Activated T-helper 9 cell treated with anti-CD3 and anti-CD28 coated beads, Interleukin-2, amount 50 U/mL, for 16 hours (primary cell): ENCODE data around the gene LGALS9B.
"Not testable (repeated sequence)": the region's sequence is repeated elsewhere in the genome, so short reads cannot be mapped to it uniquely, and the experiment has no call there.

Experiments used
- DNase-seq: peaks from one replicate; pipeline ENCODE4 v3.0.0-alpha.2; 2020; ENCODE audit warnings: low read depth

LGALS9B gene

DNA sequence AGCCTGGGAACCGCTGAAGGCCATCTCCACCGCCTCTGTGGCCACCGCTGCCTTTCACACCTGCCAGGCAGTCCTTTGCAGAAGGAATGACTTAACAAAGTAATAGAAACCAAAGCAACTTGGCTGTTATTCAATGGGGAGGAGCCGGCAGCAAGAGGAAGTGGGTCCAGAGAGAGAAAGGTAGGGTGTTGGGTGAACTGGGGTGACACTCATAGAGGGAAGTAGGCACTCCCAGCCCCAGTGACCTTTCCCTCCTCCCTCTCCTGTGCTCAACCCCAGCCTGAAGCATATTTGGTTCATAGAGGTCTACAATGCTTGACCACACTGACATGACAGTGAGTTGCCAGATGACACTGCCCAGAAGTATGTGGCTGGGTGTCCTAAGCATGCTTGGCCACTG, at the start of gene LGALS9B:
Gene LGALS9B (minus strand): TSS at position 93 of the 400 bp plus-strand sequence. CDS start 69 bp downstream, at position 24.
- DNase-seq: not testable (repeated sequence)

DNA sequence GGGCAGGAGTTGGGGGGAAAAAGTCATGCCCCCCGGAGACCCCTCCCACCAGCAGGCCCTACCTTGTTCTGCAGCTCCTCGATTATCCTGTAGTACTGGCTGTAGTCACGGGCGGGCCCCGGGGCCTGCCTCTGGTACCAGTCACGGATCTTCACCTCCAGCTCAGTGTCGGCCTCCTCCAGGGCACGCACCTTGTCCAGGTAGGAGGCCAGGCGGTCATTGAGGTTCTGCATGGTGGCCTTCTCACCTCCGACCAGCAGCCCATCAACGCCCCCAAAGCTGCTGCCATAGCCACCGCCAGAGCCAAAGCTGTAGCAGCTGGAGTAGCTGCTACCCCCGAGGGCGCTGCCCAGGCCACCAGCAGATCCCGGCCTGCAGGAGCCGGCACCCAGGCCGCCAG, 49.6 kb upstream of the LGALS9B start:
- not testable (repeated sequence) for DNase-seq

DNA sequence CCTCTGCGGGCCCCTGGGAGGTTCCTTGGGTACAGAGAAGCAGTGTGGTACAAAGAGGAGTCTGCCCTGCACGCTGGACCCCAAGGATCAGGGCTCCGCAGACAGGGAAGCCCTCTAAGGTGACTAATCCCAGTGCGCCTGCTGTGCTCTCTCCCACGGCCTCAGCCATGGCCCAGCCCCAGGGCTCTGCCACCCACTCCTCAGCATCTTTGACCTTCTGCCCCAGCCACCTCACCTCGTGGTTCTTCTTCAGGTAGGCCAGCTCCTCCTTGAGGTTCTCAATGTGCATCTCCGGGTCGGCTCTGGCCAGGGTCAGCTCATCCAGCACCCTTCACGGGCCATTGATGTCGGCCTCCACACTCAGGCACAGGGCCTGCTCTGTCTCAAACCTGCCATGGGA, 47.8 kb upstream of the LGALS9B start:
- not testable (repeated sequence) for DNase-seq

DNA sequence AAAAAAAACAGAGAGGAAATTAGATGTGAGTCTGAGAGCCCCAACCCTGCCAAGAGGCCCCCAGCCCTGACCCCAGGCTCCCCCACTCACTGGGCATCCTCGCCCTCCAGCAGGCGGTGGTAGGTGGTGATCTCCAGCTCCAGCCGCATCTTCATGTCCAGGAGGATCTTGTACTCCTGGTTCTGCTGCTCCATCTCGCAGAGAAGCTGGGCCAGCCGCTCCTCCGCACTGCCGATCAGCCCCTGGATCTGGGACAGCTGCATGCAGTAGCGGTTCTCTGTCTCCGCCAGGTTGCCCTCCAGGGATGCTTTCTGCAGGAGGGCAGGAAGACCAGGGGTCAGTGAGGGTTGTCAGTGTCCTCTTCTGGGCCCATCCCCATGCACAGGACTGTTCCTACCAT, 46.2 kb upstream of the LGALS9B start:
- not testable (repeated sequence) for DNase-seq

DNA sequence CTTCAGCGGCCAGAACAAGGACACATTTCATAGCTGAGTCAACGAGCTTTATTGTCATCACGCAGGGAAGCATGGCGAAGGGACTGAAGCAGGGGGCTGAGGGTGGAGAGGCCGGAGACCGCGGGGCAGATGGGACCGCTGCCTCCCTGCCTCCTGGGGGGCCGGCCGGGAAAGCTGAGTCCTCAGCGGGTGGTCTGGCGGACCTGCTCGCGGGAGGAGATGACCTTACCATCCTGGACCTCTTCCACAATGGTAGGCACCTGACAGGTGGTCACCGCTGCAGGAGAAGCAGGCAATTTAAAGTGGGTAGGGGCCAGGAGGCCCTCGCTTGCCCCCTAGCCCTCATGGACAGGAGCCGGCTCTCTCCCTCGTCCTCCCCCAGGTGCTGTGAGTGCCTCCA, 45.0 kb upstream of the LGALS9B start:
- DNase-seq: not testable (repeated sequence)

DNA sequence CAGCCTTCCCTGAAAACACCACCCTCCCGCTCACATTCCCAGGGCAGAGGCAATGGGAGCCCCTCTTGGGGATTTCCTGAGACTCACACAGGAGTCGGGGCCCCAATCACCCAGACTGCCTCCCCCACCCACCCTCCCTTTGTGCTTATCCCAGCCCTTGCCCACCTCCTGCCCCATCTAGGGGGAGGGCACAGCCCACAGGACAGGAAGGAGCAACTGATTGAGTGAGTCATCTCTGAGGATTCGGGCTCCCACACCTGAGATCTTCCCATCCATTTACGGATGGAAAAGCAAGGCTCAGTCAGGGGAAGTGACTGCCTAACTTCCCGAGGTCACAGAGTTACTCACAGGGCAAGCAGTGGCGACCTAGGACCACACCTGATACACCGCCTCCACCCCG, 44.4 kb upstream of the LGALS9B start:
- not testable (repeated sequence) for DNase-seq

DNA sequence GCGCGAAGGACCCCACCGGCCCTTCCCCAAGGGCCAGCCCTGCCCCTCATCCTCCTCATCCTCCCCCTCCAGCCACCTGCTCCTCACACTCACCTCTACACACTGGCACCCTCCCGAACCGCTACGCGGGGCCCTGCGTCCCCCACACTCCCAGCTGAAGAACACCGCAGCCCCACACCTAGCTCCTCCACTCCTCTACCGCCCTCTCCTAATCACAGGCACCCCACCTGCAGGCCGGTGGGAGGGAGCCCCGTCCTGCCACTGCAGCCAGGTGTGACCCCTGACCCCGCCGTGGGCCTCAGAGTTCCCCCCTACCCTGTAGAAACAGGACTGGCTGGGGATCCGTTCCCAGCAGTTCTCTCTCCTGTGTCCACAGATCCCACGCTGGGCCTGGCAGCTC, 38.0 kb upstream of the LGALS9B start:
- DNase-seq: not testable (repeated sequence)

DNA sequence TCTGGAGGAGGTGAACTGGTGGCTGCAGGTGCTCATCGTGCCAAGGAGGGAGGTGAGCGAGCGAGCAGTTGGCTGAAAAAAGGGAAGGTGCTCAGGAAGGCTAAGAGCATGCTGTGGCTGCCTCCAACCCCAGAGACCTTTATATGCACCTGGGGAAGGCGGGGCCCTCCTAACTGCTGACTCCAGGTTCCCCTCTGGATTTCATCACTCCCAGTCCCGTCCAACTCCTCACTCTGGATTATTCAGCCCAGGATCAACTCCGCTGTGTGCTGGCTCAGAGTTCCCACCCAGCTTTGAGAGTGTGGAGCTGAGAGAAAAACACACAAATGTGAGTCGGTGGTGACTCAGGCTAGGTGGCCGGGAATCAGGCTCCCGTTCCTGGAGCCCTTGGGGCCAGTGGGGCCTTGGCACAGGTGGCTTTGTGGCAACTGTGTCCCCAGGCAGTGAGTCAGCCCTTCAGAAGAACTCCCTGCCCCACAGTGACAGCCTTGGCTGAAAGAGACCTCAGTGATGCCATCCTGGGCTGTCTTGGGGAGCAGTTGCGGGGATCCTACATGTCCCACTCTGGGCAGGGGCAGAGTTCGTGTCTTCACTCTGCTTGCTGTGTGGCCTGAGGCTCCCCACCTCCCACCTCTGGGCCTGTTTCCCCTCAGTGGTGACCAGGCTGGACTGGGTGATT, 37.2 kb upstream of the LGALS9B start:
- DNase-seq: not testable (repeated sequence)

DNA sequence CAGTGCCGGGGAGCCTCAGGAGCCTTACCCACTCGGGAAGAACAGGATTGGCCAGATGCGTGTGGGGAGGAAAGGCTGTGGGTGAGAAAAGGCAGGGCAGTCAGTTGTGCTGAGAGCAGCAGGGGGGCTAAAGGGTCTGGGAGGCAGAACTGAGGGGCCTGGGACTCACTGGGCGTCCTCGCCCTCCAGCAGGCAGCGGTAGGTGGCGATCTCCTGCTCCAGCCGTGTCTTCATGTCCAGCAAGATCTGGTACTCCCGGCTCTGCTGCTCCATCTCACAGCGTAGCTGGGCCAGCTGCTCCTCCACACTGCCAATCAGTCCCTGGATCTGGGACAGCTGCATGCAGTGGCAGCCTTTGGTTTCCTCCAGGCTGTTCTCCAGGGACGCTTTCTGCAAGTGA, 34.6 kb upstream of the LGALS9B start:
- not testable (repeated sequence) for DNase-seq

DNA sequence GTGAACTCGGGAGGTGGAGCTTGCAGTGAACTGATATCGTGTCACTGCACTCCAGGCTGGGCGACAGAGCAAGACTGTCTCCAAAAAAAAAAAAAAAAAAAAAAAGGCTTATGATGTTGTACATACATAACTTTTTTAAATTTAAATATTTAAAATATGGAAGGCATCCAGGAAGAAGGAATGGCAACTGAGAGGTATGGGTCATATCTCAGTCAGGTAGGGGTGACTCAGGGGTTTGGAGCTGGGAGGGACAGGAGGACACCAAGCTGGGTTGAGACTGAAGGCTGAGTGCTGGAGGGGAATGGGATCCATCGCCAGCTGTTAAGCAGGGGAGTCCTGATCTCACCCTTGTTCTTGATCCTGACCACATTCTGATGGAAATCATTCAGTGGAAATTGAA, 33.0 kb upstream of the LGALS9B start:
- not testable (repeated sequence) for DNase-seq

DNA sequence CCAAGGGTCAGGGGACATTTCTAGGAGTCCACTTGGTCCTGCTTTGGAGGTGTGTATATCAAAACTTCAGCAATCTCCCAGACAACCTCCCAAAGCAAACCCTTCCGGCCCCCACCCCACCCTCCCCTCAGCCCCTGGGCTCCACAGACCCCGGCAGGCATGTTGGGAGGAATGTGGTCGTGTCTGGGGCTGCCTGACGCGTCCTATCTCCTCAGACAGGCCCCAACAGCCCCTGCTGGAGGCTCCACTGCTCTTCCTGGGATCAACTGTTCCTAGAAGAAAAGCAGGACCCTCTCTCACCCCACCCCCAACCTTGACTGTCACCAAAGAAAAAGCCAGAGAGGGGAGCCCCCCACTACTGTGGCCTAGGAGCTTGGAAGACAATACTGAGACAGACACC, 28.1 kb upstream of the LGALS9B start:
- not testable (repeated sequence) for DNase-seq

DNA sequence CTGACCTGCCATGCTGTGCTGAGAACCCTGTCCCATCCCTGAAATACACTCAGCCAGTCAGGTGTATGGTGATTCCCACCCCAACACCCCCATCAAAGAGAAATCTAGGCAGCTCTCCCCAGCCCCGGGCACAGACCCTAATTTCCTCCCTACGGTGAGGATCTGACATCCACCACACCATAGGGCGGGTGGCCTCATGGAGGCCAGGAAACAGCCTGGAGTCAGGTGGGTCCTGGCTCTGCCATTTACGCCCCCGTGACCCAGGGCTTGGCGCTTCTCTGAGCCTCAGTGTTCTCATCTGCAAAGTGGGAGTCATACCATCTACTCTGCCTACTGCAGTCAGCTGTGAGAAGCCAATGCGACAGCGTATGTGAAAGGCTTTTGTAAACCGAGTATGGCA, 27.4 kb upstream of the LGALS9B start:
- DNase-seq: not testable (repeated sequence)

DNA sequence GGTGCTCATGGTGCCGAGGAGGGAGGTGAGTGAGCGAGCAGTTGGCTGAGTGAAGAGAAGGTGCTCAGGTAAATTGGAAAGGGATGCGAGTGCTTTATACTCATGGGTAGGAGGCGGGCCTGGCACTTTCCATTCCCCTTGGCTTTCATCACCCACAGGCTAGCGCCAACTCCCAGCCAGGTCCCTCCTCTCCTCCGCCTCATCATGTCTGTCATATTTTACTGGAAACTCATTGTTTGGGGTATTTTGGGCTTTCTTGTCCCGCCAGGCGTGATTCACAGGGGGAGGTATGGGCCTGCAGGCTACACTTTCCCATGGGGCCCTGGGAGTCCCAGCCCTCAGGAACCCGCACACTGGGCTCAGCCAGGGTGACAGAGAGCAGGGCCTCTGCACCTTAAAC, 26.8 kb upstream of the LGALS9B start:
- not testable (repeated sequence) for DNase-seq

DNA sequence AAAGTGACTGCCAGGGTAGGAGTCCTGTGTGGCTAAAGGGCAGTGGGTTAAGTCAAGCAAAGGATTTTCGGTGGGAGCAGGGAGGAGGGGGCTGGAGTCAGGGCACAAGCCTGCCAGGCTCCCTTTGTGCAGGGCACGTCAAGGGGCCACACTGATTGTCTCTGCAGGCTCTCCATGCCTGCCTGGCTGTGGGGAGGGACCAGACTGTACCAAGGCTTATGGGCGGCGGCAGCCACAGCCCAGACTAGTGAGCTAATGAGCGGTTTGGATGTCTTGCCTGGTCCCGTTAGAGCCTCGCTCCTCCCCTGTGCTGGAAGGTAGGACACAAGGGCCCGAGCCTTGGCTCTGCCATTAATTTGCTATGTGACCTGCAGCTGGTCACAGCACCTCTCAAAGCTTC, 25.6 kb upstream of the LGALS9B start:
- not testable (repeated sequence) for DNase-seq

DNA sequence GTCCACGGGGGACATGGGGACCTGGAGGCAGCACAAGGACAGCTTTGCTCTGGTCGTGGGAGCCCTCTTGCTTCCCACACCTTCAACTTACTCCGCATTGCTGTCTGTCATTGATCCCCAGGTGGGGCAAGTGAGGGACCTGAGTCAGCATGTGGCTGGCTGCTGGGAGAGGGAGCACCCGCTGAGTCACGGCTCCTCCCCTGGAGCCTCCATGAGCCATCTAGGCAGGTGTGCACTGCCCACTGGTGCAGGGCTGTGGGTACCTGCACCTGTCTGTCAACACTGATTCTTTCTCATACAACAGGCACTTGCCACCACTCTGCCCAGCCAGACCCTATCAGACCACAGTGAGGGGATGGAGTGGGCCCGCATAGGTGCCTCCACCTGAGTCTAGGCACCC, 24.8 kb upstream of the LGALS9B start:
- not testable (repeated sequence) for DNase-seq

DNA sequence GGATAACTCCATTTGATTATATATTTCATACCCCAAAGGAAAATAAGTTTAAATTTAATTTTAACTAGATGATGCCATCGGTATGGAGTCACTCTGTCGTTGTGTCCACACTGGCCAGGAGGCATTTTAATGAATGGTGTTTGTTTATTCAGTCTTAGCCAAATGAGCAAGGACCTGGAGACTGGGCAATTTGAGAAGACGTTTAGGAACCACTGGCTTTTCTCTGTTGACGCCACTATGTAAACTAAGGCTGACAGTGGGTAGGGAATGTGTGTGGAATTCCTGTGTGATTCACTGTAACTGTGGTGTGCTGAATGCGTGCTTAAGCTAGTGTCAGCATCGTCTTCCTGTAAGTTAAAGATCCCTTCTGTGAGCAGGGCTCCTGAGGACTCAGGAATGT, 17.6 kb upstream of the LGALS9B start:
- DNase-seq: not testable (repeated sequence)

DNA sequence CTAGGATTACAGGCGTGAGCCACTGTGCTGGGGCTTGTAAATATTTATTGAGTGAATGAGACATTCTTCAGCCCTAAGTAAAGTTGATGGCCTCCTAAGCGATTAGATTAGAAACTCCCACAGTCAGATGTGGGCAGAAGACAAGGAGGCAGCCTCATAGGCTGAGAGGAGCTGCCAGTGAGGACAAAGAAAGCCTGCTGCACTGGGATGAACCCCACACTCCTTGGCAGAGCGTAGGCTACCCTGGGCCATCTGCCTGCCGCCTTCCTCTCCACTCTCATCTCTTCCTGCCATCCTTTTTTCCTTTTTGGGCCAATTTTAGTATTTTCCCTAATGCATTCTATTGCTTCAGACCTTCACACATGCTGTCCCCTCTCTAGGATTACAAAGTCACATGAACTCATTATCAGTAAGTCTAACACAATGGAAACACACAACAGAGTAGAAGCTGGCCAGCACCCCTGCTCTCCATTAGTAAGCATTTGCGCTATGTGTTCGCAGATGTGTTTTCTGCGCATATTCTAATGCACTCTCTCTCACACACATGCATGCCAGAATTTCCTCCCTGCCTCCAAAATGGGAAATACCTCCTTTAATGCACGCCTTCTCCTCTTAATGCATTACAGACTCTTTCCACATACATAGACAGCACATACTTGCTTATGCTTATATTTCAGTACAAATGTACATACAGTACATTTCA, 12.7 kb upstream of the LGALS9B start:
- not testable (repeated sequence) for DNase-seq

DNA sequence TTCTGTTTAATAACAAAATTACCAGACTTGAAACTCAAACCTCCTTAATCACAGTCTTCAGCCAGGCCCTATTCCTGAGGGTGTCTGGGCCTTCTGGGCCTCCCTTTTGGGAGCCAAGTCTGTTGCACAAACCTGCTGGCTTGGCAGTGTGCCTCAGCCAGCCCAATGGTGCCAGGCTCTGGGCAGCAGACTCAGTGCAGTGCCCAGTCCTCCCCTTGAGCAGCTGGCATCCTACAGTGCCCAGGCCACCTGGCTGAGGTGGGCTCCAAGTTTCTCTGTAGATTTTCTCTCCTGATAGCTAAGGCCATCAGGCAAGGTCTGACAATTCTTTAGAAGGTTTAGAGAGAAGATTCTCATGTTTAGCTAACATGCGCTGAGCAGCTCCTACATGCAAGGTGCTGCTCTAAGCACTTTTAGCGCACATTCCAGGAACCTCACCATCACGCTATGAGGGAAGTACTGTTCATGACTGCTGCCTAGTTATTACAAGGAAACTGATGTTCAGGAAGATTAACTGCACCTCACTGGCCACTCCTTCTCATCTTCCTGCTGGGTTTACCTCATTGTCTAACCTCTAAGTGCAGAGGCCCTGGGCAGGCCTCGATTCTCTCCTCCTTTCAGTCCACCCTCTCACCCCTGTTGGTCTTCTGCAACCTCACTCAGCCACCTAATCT, 10.2 kb upstream of the LGALS9B start:
- not testable (repeated sequence) for DNase-seq

DNA sequence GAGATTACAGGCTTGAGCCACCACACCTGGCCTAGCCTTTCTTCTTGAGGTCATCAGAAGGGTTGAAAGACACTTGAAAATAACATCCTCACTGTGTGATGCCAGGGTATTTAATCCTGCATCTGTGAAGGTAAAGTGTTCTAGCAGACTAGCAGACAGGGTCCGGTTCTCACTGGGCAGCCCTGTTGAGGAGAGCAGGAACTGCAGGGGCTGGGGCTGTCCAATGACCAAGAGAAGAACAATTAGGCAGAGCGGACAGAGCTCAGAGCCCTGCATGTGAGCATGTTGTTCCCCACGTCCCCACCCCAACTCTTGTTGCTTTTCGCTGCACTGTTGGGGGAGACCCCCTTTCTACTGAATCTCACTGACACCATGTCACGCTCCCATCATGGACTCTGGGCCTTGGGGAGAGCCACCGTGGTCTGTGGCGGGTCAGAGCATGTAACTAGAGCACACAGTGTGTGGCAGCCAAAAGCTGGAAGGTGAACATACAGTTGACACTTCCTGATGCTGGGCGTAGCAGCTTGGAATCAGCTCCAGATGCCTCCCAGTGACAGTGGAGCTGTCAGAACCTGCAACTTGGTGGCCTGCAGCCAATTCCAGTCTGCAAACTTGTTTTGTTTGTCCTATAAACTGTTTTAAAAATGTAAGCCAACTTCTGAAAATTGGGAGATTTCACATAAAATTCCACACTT, 7.9 kb upstream of the LGALS9B start:
- DNase-seq: not testable (repeated sequence)

DNA sequence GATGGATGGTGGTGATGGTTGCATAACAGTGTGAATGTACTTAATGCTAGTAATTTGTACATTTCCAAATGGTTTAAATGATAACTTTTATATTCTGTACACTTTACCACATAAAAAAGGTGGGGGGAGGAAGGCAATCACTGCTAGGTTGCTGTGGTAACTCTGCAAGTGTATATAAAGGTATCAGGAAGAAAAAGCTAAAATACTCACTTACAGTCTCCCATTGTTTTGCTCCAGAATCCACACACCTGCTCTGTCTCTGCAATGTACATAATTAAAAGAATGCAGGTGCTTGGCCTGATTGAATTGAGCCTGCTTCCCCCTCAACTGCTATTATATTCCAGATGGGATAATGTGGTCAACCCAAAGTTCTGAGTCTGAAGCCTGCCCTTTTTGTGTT, 6.7 kb upstream of the LGALS9B start:
- not testable (repeated sequence) for DNase-seq

DNA sequence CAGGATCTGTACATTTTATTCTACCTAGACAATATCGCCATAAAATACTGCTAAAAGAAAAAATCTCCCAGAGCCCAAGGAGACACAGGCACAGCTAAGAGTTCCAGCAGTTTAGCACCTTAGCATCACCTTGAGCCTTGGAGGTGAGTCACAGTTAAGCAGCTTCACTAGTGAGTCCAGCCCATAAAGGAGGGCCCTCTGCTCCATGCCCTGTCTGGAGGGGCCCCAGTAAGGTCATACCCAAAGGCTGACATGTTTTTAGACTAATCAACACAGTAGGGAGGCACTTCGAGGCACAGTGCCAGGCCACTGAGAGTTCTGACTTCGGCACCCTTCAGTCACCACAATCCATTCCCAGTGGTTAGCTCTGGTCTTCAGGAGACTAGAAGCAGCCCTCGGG, 2.6 kb upstream of the LGALS9B start:
- DNase-seq: not testable (repeated sequence)

DNA sequence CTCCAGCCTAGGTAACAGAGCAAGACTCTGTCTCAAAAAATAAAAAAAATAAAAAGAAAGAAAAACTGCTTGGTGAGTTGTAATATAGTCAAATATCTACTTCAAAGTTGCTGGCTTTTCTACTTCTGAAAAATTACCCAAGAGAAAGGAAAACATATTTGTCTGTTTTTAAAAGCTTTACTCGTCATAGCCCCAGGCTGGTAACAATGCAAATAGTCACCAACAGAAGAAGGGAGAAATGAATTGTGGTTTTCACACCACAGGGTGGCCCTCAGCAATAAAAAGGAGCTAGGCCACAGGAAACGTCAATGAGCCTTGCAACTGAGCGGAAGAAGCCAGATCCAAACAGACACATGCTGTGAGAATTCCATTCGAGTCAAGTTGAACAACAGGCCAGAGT, 1.8 kb upstream of the LGALS9B start:
- DNase-seq: not testable (repeated sequence)
